Measurements from ENCODE around the gene ZGPAT.

DNA sequence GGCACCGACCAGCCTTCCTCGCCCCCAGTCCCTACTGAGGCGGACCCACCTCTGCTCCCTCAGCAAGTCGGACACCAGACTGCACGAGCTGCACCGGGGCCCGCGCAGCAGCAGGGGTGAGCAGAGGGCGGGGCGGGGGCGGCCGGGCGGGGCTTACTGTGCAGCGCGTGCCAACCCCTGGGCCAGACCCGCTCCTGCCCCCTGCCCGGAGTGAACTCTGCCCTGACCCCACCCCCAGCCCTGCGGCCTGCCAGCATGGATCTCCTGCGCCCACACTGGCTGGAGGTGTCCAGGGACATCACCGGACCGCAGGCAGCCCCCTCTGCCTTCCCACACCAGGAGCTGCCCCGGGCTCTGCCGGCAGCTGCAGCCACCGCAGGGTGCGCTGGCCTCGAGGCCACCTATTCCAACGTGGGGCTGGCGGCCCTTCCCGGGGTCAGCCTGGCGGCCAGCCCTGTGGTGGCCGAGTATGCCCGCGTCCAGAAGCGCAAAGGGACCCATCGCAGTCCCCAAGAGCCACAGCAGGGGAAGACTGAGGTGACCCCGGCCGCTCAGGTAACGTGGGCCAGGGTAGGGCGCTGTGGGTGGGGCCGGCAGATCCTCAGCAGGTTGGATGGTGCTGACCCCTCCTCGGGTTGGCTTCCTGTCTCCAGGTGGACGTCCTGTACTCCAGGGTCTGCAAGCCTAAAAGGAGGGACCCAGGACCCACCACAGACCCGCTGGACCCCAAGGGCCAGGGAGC is 30.3 kb downstream of the ZGPAT start:
- TF ChIP-seq, protein P1, sequence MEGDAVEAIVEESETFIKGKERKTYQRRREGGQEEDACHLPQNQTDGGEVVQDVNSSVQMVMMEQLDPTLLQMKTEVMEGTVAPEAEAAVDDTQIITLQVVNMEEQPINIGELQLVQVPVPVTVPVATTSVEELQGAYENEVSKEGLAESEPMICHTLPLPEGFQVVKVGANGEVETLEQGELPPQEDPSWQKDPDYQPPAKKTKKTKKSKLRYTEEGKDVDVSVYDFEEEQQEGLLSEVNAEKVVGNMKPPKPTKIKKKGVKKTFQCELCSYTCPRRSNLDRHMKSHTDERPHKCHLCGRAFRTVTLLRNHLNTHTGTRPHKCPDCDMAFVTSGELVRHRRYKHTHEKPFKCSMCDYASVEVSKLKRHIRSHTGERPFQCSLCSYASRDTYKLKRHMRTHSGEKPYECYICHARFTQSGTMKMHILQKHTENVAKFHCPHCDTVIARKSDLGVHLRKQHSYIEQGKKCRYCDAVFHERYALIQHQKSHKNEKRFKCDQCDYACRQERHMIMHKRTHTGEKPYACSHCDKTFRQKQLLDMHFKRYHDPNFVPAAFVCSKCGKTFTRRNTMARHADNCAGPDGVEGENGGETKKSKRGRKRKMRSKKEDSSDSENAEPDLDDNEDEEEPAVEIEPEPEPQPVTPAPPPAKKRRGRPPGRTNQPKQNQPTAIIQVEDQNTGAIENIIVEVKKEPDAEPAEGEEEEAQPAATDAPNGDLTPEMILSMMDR (IDR thresholded peaks at IDR 0.05; ENCODE audit: low read depth, low read length, poor library complexity, severe bottlenecking), result no peak
- no peak for TF ChIP-seq EZH2phosphoT487 (IDR thresholded peaks at IDR 0.05; ENCODE audit: borderline replicate concordance, low read length)

Measured in DOHH2 (cell line).